CD4-positive, alpha-beta T cell treated with Interleukin-15 for 4 hours (primary cell): Measurements from ENCODE around the gene STK40.

ENCODE experiments used
- DNase-seq: peaks from one replicate; pipeline ENCODE4 v3.0.0-alpha.2; 2020; ENCODE audit warnings: low spot score

The STK40 gene

GRCh38 chr1:36343651-36344394 lies 41.9 kb downstream of the STK40 start:
- DNase-seq = no peak

DNA sequence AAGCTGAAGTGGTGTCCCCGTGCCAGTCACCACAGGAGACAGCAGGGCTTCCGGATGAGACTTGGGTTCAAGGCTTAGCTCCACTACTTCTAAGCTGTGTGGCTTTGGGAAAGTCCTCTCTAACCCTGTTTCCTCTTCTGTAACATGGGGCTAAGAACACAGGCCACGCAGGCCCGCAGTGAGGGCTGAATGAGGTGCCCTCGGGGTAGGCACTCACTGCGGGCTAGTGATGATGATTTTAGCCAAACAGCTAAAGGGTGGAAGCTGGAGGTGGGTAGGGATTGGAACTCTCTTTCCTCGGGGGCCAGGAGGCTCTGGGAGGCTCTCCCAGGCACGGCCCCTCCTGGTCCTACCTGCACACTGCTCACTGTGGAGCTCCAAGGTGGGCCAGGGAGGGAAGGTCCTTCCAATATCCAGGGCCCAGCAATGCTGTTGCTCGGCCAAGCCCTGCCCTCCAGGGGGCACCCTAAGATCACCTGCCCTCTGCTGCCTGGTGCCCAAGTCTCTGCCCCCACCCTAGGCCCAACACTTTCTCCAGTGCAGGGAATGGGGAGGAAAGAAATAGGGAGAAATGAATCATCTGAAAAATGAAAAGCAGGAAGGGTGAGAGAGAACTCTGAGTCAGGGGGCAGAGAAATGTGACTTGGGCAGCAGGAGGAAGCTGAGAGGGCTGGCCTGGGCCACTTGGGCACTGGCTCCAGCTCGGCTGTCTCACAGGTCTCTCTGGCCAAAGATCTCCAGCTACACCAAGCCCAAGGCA lies 43.1 kb downstream of the STK40 start:
- peak; percentile 56 for DNase-seq

- no peak for DNase-seq
Observed at GRCh38 chr1:36341626-36342320, 44.0 kb downstream of the STK40 start.

DNA sequence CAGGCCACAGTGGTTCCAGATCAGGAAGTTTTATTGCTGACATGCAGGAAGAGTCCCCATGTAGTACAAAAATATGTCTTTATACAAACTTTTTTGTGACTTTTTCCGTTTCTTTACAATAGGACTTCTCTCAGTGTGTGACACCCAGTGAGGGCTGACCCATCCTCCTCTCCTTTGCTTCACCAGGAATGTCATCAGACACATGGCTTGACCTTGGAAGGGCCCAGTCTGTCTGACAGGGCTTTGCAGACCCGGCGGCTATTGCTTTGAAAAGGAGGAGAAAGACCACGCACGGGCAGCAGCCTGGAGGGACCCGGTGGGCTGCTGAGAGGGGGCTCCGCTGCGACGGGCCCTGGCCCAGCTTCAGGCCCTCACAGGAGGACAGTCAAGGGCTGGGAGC lies 46.1 kb downstream of the STK40 start:
- DNase-seq = no peak

DNA sequence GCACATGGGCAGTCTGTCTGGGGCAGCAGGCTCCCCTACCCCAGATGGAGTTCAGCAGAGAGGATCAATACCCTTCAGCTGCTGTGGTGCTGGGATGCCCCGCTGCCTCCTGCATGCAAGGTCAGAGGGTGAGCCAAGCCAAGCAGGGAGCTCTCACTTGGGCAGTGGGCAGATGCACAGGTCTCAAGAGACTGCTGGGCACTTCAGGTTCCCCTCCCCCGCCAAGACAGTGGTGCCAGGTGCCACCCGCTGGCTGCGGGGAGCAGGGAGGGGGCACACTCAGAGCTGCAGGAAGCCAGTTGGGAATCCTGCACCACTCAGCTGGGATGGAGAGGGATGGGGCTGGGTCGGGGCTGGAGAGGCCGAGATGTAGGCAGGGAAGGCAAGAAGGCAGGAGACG lies 46.5 kb downstream of the STK40 start:
- no peak for DNase-seq

DNA sequence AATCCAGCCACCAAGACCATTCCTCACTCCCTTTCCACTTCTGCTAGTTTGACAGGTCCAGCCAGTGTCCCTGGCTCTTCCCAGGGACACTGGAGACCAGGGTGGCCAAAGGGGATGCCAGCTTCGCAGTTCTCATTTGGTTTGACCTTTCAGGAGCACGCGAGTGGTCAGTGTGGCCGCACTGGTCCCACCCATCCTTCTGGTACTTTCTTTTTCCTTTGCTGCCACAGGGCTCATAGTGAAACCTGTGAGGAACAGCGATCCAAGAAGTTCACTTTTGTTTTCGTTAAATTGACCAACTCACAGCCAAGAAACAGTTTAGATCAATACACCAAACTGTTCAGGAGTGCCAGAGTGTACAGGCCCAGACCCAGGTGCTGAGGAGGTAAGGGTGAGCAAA lies 47.9 kb downstream of the STK40 start:
- DNase-seq = no peak

- DNase-seq = no peak
Observed at GRCh38 chr1:36330940-36331339, 54.8 kb downstream of the STK40 start.

GRCh38 chr1:36329817-36330216 lies 55.9 kb downstream of the STK40 start:
- no peak for DNase-seq

DNA sequence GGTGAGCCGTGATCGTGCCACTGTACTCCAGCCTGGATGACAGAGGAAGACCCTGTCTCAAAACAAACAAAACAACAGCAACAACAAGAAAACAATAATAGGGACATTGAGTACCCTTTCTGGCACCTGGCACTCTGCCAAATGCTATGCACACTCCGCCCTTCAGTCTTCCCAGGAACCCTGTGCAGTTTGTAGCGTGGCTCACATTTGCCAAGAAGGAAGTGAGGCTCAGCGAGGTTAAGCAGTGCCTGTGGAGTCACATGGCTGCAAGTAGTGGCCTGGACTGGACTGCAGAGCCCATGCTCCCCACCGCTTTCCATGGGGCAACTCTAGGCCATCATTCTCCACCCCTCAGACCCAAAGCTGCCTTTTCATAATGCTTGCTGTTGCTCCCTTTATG lies 57.0 kb downstream of the STK40 start:
- no peak for DNase-seq

GRCh38 chr1:36328088-36328480 lies 57.6 kb downstream of the STK40 start:
- no peak for DNase-seq

DNA sequence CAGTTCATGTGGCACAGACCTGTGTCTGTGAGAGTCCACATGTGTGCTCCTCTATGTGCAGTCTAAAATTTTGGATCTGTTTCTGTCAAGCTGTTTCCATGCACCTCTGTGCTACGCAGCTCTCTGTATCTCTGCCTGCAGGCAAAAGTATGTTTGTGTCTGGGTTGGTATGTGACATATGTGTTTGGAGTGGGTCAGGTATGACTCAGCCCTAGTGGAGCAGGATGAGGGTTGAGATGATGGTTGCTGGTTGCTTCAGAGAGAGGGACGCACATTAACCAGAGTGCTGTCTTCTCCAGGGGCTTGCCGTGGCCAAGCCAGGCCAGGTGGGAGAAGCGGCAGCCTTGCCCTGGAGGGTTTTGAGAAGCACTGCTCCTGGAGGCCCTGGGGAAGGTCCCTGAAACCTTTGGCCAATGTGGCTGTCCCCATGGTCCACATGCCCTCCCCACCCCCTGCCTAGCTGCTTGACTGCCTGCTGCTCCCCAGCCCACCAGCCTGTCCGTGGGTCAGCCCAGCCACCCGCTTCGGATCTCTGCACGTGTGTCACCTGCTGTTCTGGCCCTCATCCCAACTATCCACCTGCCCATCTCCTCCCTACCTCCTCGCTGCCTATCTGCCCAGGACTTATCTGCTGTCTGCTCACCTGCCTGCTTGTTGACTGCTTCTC lies 58.2 kb downstream of the STK40 start:
- DNase-seq = no peak

DNA sequence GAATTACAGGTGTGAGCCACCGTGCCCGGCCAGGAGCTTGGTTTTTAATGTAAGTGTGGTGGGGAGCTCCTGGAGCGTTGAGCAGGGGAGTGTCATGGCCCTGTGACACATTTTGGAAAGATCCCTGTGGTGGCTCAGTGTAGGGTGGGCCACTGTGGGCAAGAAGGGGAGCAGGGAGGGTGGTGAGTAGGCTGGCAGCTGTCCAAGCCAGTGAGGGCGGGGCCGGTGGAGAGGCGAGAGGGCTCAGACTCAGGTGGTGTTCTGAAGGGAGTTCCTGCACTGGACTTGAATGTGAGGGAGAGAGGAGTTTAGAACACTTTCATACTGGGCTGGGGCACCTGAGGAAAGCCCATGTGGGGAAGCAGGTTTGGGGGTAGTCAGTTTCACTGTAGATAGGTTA lies 59.2 kb downstream of the STK40 start:
- no peak for DNase-seq

DNA sequence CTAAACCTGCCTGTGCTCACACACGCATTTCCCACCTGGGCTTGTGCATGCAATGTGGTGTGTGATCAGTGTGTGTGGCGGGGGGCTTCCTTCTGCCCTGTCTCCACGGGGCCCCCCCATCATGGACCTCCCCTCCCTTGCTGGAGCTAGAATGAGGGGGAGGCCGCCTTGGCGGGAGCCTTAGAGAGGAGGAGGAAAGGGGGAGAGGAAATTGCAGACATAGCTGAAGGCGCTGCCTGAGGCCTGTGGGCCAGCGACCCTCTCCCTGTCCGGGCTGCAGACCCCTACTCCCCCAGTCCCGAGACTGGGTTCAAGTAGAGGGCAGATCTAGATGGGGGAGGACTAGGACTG lies 61.4 kb downstream of the STK40 start:
- DNase-seq = no peak

- peak; percentile 15 for DNase-seq
Observed at GRCh38 chr1:36323636-36324352, 61.9 kb downstream of the STK40 start, which contains the start of gene EVA1B. Gene EVA1B, minus strand, starts transcription at chr1:36323645. Its CDS starts 608 bp downstream, at chr1:36323037.

DNA sequence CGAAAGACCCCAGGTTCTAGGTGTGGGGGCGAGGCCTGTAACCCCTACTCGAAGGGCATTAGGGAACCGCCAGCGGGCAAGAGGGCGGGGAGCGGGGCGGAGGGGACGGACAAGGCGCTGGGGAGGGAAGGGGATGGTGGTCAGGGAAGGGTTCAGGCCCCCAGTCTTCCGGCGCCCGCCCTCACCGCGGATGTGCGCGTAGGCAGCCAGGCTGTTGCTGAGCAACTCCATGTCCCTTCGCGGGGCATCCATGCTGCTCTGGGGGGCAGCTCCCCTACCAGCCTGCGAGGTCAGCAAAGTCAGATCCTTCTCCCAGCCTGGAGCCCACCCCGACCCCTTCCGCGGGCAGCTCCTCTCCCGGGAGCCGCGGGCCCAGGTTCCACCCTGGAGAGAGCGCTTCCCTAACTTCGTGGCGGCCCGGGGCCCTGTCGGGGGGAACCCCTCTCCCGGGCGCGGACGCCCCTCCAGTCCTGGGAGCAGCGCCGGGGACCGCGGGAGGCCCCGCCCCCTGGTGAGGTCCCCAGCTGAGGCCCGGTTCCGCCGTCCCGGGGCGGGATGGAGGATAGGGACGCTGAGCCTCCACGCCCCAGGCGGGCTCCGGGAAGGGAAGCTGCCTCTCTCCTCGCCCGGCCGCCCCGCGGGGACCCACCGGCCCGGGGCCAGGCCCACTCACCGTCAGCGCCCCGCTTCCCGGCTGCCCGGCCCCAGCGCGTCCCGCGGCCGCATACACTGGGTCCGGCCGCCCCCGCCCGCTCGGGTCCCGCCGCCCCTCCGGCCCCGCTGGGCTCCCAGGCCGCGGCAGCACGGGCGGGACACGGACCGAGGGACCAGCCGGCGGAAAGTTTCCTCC lies 62.7 kb downstream of the STK40 start:
- DNase-seq = peak; percentile 15

- no peak for DNase-seq
Observed at GRCh38 chr1:36322041-36322785, 63.5 kb downstream of the STK40 start.

GRCh38 chr1:36321119-36321951 lies 64.4 kb downstream of the STK40 start:
- DNase-seq = no peak

DNA sequence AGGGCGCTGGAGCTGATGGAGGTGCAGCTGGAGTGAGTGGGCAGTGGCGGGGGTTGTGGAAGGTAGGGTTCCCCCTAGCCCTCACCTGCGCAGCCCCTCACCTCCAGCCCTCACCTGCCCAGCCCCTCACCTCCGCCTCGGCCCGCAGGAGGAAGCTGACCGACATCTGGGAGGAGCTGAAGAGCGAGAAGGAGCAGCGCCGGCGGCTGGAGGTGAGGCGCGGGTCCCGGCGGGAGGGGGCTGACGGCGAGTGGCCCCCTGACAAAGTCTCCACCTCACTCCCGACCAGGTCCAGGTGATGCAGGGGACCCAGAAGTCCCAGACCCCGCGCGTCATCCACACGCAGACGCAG lies 65.0 kb downstream of the STK40 start:
- DNase-seq = no peak

- DNase-seq = no peak
Observed at GRCh38 chr1:36320291-36320761, 65.4 kb downstream of the STK40 start.
